ENCODE results near the gene ST6GALNAC4.

DNA sequence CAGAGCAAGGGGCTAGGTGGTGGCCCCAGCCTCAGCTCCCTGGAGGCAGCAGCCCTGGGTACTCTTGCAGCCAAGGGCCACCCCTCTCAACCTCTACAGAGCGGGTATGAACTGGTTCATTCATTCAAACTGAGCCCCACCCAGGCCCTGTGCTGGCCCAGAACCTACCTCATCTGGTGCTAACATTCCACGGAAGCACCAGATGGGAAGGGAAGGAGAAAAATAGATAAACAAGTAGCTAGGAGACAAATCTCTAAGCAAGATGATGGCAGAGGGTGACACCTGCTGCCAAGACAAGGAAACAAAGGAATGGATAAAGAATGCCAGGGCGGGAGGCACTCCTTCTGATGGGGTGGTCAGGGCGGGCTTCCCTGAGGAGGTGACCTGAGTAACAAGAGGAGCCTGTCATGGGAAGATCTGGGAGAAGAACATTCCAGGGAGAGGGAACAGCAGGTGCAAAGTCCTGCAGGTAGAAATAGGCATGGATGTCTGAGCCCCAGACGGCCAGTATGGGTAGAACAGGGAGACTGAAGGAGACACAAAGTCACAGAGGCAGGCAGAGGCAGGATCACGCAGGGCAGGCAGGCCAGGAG, 6.1 kb downstream of the ST6GALNAC4 start:
- TF ChIP-seq POLR2A (IDR thresholded peaks at IDR 0.05; ENCODE audit: low read depth, low read length): no peak
- TF ChIP-seq POLR2AphosphoS5 (IDR thresholded peaks at IDR 0.05; ENCODE audit: low read depth, low read length): no peak
- no peak for TF ChIP-seq POU2F2 (IDR thresholded peaks at IDR 0.05; ENCODE audit: low read depth, low read length)
- TF ChIP-seq TAF1 (IDR thresholded peaks at IDR 0.05; ENCODE audit: low read depth, low read length): no peak
- TF ChIP-seq SPI1 (IDR thresholded peaks at IDR 0.05; ENCODE audit: low read depth, low read length): no peak
